Lung (tissue), 12 donors: Measurements from ENCODE around the gene ANKFN1. TPM values are rescaled to one million over a fixed set of nuclear protein-coding genes. Genes with fewer than 3 reads are reported as not detected.

Source experiments
- ATAC-seq: fragments of 200-7000 bp; cut with Tn5 transposase; one replicate; pipeline ENCODE4 v1.9.1; 2020; ENCODE audit warnings: moderate number of reproducible peaks; ENCODE audit not compliant: insufficient read depth, low FRiP score
- DNase-seq, 3 donors: peaks; one replicate each; pipeline ENCODE4 v3.0.0-alpha.2; 2013 to 2017
- H3K27ac ChIP-seq, 2 donors: one replicate each; pipeline ENCODE4 v1.5.1; 2013; ENCODE audit warnings: mild to moderate bottlenecking in 2 of 2, moderate library complexity in 2 of 2, control low read depth in 1 of 2, inconsistent platforms in 1 of 2, low read depth in 1 of 2, low read length in 1 of 2
- H3K27me3 ChIP-seq, 3 donors: one replicate each; pipeline ENCODE4 v1.5.1; 2013; ENCODE audit warnings: low read length in 2 of 3; ENCODE audit not compliant: control insufficient read depth in 3 of 3, insufficient read depth in 3 of 3
- H3K36me3 ChIP-seq, 4 donors: one replicate each; pipeline ENCODE4 v1.5.1; 2013; ENCODE audit warnings: low read length in 4 of 4, mild to moderate bottlenecking in 1 of 4, moderate library complexity in 1 of 4; ENCODE audit not compliant: control insufficient read depth in 4 of 4, insufficient read depth in 4 of 4
- H3K4me1 ChIP-seq, 5 donors: one replicate each; pipeline ENCODE4 v1.5.1; 2013; ENCODE audit warnings: low read length in 5 of 5, mild to moderate bottlenecking in 2 of 5, moderate library complexity in 1 of 5; ENCODE audit not compliant: control insufficient read depth in 5 of 5, insufficient read depth in 5 of 5
- H3K4me3 ChIP-seq: one replicate; pipeline ENCODE4 v1.5.1; 2013; ENCODE audit warnings: mild to moderate bottlenecking, control low read depth, moderate library complexity
- H3K9ac ChIP-seq, 2 donors: one replicate each; pipeline ENCODE4 v1.5.1; 2013; ENCODE audit warnings: low read length in 2 of 2, control low read depth in 1 of 2; ENCODE audit not compliant: insufficient read depth in 1 of 2
- H3K9me3 ChIP-seq, 4 donors: one replicate each; pipeline ENCODE4 v1.5.1; 2013; ENCODE audit warnings: low read length in 3 of 4, mild to moderate bottlenecking in 1 of 4, moderate library complexity in 1 of 4; ENCODE audit not compliant: control insufficient read depth in 4 of 4, insufficient read depth in 3 of 4
- CTCF ChIP-seq: IDR thresholded peaks from 2 replicates; pipeline ENCODE4 v1.5.1; 2012; ENCODE audit warnings: mild to moderate bottlenecking; ENCODE audit errors: control extremely low read depth, extremely low read depth
- WGBS, 2 donors: extraction: QIAGEN DNeasy Blood & Tissue Kit; methylation state at CpG; one replicate each; pipeline ENCODE4 v1.1.7; 2013; 5-methylcytosine and 5-hydroxymethylcytosine counted together
- polyA plus RNA-seq, 2 donors: library from polyadenylated mRNA; stranded (reverse); fragments of 200-250 nt; gene quantifications; one replicate each; pipeline ENCODE4 v1.2.1, GENCODE V29; 2013
- total RNA-seq, 2 donors: library from RNA; depleted of rRNA in 1 of 2; stranded (reverse); fragments of >200 nt in 1 of 2; gene quantifications; one replicate each; pipeline ENCODE4 v1.2.1, GENCODE V29; 2014 to 2021
- donor health status: control.
- donor health status: control.
- donor health status: Bipolar disorder and iron deficiency.
- donor health status: healthy.
- donor health status: DM: yes; HTN: yes; CAD: no.

Gene ANKFN1
- total and polyA plus RNA-seq, 4 donors, result 0.39 to 8.5 (median 3.4) TPM

GRCh38 chr17:56449176-56449575, 295.9 kb downstream of the ANKFN1 start:
- DNase-seq, result no peak
- no peak for TF ChIP-seq CTCF
- no peak overlapping the region for H3K4me3 ChIP-seq
- H3K36me3 ChIP-seq, result no peaks in the 10 kb centered on the region
- H3K27ac ChIP-seq, result no peak overlapping the region
- H3K27me3 ChIP-seq, result no peaks in the 10 kb centered on the region
- H3K4me1 ChIP-seq, result no peaks in the 10 kb centered on the region
- WGBS, 2 donors, result 81 to 89% methylated on average over 8 of the region's 8 CpGs
- H3K9ac ChIP-seq, result no peak overlapping the region
- no peaks in the 10 kb centered on the region for H3K9me3 ChIP-seq
- ATAC-seq, result no peak

- no peak for DNase-seq
- 86 to 89% methylated on average over 1 of the region's 1 CpG for WGBS, 2 donors
- no peak overlapping the region for H3K4me3 ChIP-seq
- H3K9me3 ChIP-seq, result no peaks in the 10 kb centered on the region
- no peak overlapping the region for H3K27ac ChIP-seq
- no peaks in the 10 kb centered on the region for H3K36me3 ChIP-seq
- no peaks in the 10 kb centered on the region for H3K4me1 ChIP-seq
- no peak for TF ChIP-seq CTCF
- H3K9ac ChIP-seq, result no peak overlapping the region
- no peak for ATAC-seq
- no peaks in the 10 kb centered on the region for H3K27me3 ChIP-seq
Observed at GRCh38 chr17:56451629-56452028, 298.4 kb downstream of the ANKFN1 start.

GRCh38 chr17:56452461-56452860, 299.2 kb downstream of the ANKFN1 start:
- Histone ChIP-seq H3K4me3 (no peak overlapping the region), H3K9me3 (no peaks in the 10 kb centered on the region), H3K4me1 (no peaks in the 10 kb centered on the region), H3K27ac (no peak overlapping the region), H3K9ac (no peak overlapping the region), H3K27me3 (no peaks in the 10 kb centered on the region), H3K36me3 (no peaks in the 10 kb centered on the region)
- DNase-seq, result no peak
- ATAC-seq, result no peak
- no peak for TF ChIP-seq CTCF
- 90 to 92% methylated on average over 1 of the region's 1 CpG for WGBS, 2 donors

- DNase-seq (peak; percentile 14 to 81 (median 67)), ATAC-seq (no peak)
- WGBS, 2 donors, result 67 to 76% methylated on average over 5 of the region's 5 CpGs
- H3K27me3 ChIP-seq, result no peaks in the 10 kb centered on the region
- H3K9me3 ChIP-seq, result no peaks in the 10 kb centered on the region
- no peaks in the 10 kb centered on the region for H3K4me1 ChIP-seq
- no peak overlapping the region for H3K27ac ChIP-seq
- no peaks in the 10 kb centered on the region for H3K36me3 ChIP-seq
- H3K9ac ChIP-seq, result no peak overlapping the region
- no peak overlapping the region for H3K4me3 ChIP-seq
- no peak for TF ChIP-seq CTCF
Observed at GRCh38 chr17:56457501-56457900, 304.2 kb downstream of the ANKFN1 start.
